H9 (cell line): ENCODE results near the gene TMEM200C. TPM values are rescaled to one million over a fixed set of nuclear protein-coding genes. Genes with fewer than 3 reads are reported as not detected.

ENCODE experiments used
- DNase-seq: peaks from one replicate; pipeline ENCODE4 v3.0.0-alpha.2; 2017
- H2AFZ ChIP-seq: one replicate; pipeline ENCODE4 v1.6.1; 2013; ENCODE audit warnings: mild to moderate bottlenecking, low read length, control low read depth, moderate library complexity
- H2AK5ac ChIP-seq: 2 replicates; pipeline ENCODE4 v1.6.1; 2013; ENCODE audit warnings: low read length, control low read depth, mixed read lengths; ENCODE audit not compliant: insufficient read length
- H2BK120ac ChIP-seq: one replicate; pipeline ENCODE4 v1.6.1; 2013; ENCODE audit warnings: low read depth, mild to moderate bottlenecking, low read length, control low read depth, inconsistent platforms; ENCODE audit not compliant: poor library complexity, severe bottlenecking
- H2BK12ac ChIP-seq: 2 replicates; pipeline ENCODE4 v1.6.1; 2013; ENCODE audit warnings: low read length, control low read depth, mixed read lengths, low read depth; ENCODE audit not compliant: insufficient read length
- H2BK15ac ChIP-seq: 2 replicates; pipeline ENCODE4 v1.6.1; 2013; ENCODE audit warnings: low read depth, low read length, control low read depth
- H2BK20ac ChIP-seq: one replicate; pipeline ENCODE4 v1.6.1; 2013; ENCODE audit warnings: low read depth, mild to moderate bottlenecking, low read length, control low read depth, inconsistent platforms; ENCODE audit not compliant: poor library complexity, severe bottlenecking
- H2BK5ac ChIP-seq: 2 replicates; pipeline ENCODE4 v1.6.1; 2013; ENCODE audit warnings: low read length, control low read depth, mixed read lengths; ENCODE audit not compliant: insufficient read length
- H3K14ac ChIP-seq: 2 replicates; pipeline ENCODE4 v1.6.1; 2013; ENCODE audit warnings: low read length, control low read depth; ENCODE audit not compliant: insufficient read depth
- H3K18ac ChIP-seq: 2 replicates; pipeline ENCODE4 v1.6.1; 2013; ENCODE audit warnings: low read depth, mild to moderate bottlenecking, mixed read lengths, low read length, control low read depth; ENCODE audit not compliant: insufficient read length
- H3K23ac ChIP-seq: 2 replicates; pipeline ENCODE4 v1.6.1; 2013; ENCODE audit warnings: low read length, control low read depth, mixed read lengths, low read depth; ENCODE audit not compliant: insufficient read length
- H3K23me2 ChIP-seq: 2 replicates; pipeline ENCODE4 v1.6.1; 2013; ENCODE audit warnings: low read depth, mild to moderate bottlenecking, mixed read lengths, low read length, control low read depth; ENCODE audit not compliant: insufficient read length, poor library complexity, severe bottlenecking
- H3K27ac ChIP-seq: 2 replicates; pipeline ENCODE4 v1.5.1; 2013; ENCODE audit warnings: low read length, control low read depth, mixed read lengths, low read depth; ENCODE audit not compliant: insufficient read length
- H3K27me3 ChIP-seq: 2 replicates; pipeline ENCODE4 v1.6.1; 2013; ENCODE audit warnings: low read length, control low read depth, inconsistent platforms; ENCODE audit not compliant: insufficient read depth
- H3K4ac ChIP-seq: 2 replicates; pipeline ENCODE4 v1.6.1; 2013; ENCODE audit warnings: low read depth, mild to moderate bottlenecking, control low read depth, inconsistent platforms, low read length, moderate library complexity
- H3K4me1 ChIP-seq: 2 replicates; pipeline ENCODE4 v1.6.1; 2013; ENCODE audit warnings: low read length, control low read depth, inconsistent platforms; ENCODE audit not compliant: insufficient read depth
- H3K4me2 ChIP-seq: 2 replicates; pipeline ENCODE4 v1.6.1; 2013; ENCODE audit warnings: low read length, control low read depth, mixed read lengths; ENCODE audit not compliant: insufficient read length, insufficient read depth
- H3K56ac ChIP-seq: 2 replicates; pipeline ENCODE4 v1.6.1; 2013; ENCODE audit warnings: low read depth, mild to moderate bottlenecking, mixed read lengths, low read length, control low read depth; ENCODE audit not compliant: insufficient read length
- H3K79me1 ChIP-seq: 2 replicates; pipeline ENCODE4 v1.6.1; 2013; ENCODE audit warnings: low read depth, mild to moderate bottlenecking, moderate library complexity, low read length, control low read depth, inconsistent platforms; ENCODE audit not compliant: insufficient read depth, poor library complexity, severe bottlenecking
- H3K79me2 ChIP-seq: 2 replicates; pipeline ENCODE4 v1.6.1; 2013; ENCODE audit warnings: low read length, control low read depth, inconsistent platforms; ENCODE audit not compliant: insufficient read depth
- H3K9ac ChIP-seq: 2 replicates; pipeline ENCODE4 v1.6.1; 2013; ENCODE audit warnings: low read length, control low read depth, mixed read lengths; ENCODE audit not compliant: insufficient read length; ENCODE audit errors: extremely low read depth
- H3K9me3 ChIP-seq: one replicate; pipeline ENCODE4 v1.6.1; 2013; ENCODE audit warnings: low read depth, low read length, inconsistent platforms; ENCODE audit not compliant: control insufficient read depth
- H3T11ph ChIP-seq: one replicate; pipeline ENCODE4 v1.6.1; 2013; ENCODE audit warnings: mild to moderate bottlenecking, low read length, control low read depth, inconsistent platforms
- H4K20me1 ChIP-seq: one replicate; pipeline ENCODE4 v1.6.1; 2013; ENCODE audit not compliant: control insufficient read depth, insufficient read length, insufficient read depth
- H4K5ac ChIP-seq: 2 replicates; pipeline ENCODE4 v1.6.1; 2013; ENCODE audit warnings: low read depth, mild to moderate bottlenecking, mixed read lengths, low read length, control low read depth; ENCODE audit not compliant: insufficient read length
- H4K8ac ChIP-seq: replicated peaks from 2 replicates; pipeline ENCODE4 v1.6.1; 2013; ENCODE audit warnings: low read length, control low read depth, mixed read lengths, low read depth; ENCODE audit not compliant: insufficient read length
- H4K91ac ChIP-seq: 2 replicates; pipeline ENCODE4 v1.6.1; 2013; ENCODE audit warnings: low read depth, mild to moderate bottlenecking, moderate library complexity, mixed read lengths, low read length, control low read depth; ENCODE audit not compliant: insufficient read length
- H3K27ac Mint-ChIP-seq, 3 experiments: 2 replicates in 2 of 3; 3 replicates in 1 of 3; pipeline ENCODE4 v1.8.0; 2020 to 2021; ENCODE audit warnings: mixed read lengths in 3 of 3, mild to moderate bottlenecking in 1 of 3, moderate library complexity in 1 of 3
- H3K27me3 Mint-ChIP-seq: 2 replicates; pipeline ENCODE4 v1.8.0; 2021; ENCODE audit warnings: low read depth, mild to moderate bottlenecking, moderate library complexity, mixed read lengths
- H3K36me3 Mint-ChIP-seq, 3 experiments: 2 replicates in 2 of 3; 3 replicates in 1 of 3; pipeline ENCODE4 v1.8.0; 2020 to 2021; ENCODE audit warnings: low read depth in 3 of 3, mixed read lengths in 3 of 3; ENCODE audit not compliant: insufficient read depth in 1 of 3
- H3K4me1 Mint-ChIP-seq, 2 experiments: 2 replicates each; pipeline ENCODE4 v1.8.0; 2020; ENCODE audit warnings: mixed read lengths in 2 of 2
- H3K4me3 Mint-ChIP-seq, 2 experiments: 2 replicates in 1 of 2; 3 replicates in 1 of 2; pipeline ENCODE4 v1.8.0; 2020 to 2021; ENCODE audit warnings: mild to moderate bottlenecking in 2 of 2, mixed read lengths in 2 of 2, moderate library complexity in 1 of 2
- H3K9me3 Mint-ChIP-seq, 2 experiments: 2 replicates in 1 of 2; 3 replicates in 1 of 2; pipeline ENCODE4 v1.8.0; 2020; ENCODE audit warnings: mild to moderate bottlenecking in 2 of 2, mixed read lengths in 2 of 2, moderate library complexity in 1 of 2
- WGBS: extraction: QIAGEN DNeasy Blood & Tissue Kit; methylation state at CpG from one replicate; pipeline ENCODE4 v1.1.7; 2013; ENCODE audit warnings: missing lambda C conversion rate, low lambda C conversion rate, mixed read lengths; ENCODE audit not compliant: insufficient read length; ENCODE audit errors: extremely low coverage; 5-methylcytosine and 5-hydroxymethylcytosine counted together
- total RNA-seq: library from RNA; stranded (reverse); gene quantifications from 2 replicates; pipeline ENCODE4 v1.2.1, GENCODE V29; 2021
- TF ChIP-seq, protein P1 (sequence below): fragments of 200-600 bp; sonication (generic); conservative IDR thresholded peaks from 3 replicates; pipeline ENCODE4 v1.8.0; 2021; ENCODE audit warnings: antibody characterized with exemption, mild to moderate bottlenecking

The TMEM200C gene
- total RNA-seq, 1 experiment from 2014 or later = 6.3 TPM

DNA sequence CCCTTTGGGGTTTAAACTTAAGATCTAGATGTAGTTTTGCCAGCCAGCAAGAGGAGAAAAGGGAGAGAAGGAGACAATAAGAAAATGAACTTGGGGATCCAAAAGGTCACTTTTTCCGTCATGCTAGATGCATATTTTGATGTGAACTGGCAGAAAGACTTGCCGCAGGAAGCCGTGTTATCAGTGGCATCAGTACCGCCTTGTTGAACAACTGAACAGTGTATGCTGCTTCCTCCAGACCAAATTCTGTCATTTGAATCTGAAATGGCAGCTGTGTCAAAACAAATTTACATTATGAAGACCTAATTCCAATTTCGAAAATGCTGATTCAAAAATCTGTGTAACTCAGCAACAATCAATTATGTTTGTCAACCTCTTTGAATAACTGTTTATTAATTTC lies 42.1 kb downstream of the TMEM200C start:
- DNase-seq = no peak
- H4K91ac ChIP-seq = no peak overlapping the region
- H4K5ac ChIP-seq = no peak overlapping the region
- H4K20me1 ChIP-seq = no peaks in the 10 kb centered on the region
- H2AFZ ChIP-seq = no peak overlapping the region
- H3K9ac ChIP-seq = no peak overlapping the region
- H3K4me1 ChIP-seq = no peaks in the 10 kb centered on the region
- H3K18ac ChIP-seq = no peak overlapping the region
- no peak overlapping the region for H4K8ac ChIP-seq
- no CpG with 5 or more reads among the region's 5 CpGs for WGBS
- Mint-ChIP-seq H3K4me3 (no peak overlapping the region), H3K36me3 (no peaks in the 10 kb centered on the region), H3K27me3 (no peaks in the 10 kb centered on the region), H3K4me1 (no peaks in the 10 kb centered on the region), H3K9me3 (no peaks in the 10 kb centered on the region), H3K27ac (no peak overlapping the region)
- no peaks in the 10 kb centered on the region for H3K27me3 ChIP-seq
- H3K23ac ChIP-seq = no peak overlapping the region
- H2BK15ac ChIP-seq = no peak overlapping the region
- no peak overlapping the region for H3K4me2 ChIP-seq
- no peak overlapping the region for H3K56ac ChIP-seq
- TF ChIP-seq, protein P1, sequence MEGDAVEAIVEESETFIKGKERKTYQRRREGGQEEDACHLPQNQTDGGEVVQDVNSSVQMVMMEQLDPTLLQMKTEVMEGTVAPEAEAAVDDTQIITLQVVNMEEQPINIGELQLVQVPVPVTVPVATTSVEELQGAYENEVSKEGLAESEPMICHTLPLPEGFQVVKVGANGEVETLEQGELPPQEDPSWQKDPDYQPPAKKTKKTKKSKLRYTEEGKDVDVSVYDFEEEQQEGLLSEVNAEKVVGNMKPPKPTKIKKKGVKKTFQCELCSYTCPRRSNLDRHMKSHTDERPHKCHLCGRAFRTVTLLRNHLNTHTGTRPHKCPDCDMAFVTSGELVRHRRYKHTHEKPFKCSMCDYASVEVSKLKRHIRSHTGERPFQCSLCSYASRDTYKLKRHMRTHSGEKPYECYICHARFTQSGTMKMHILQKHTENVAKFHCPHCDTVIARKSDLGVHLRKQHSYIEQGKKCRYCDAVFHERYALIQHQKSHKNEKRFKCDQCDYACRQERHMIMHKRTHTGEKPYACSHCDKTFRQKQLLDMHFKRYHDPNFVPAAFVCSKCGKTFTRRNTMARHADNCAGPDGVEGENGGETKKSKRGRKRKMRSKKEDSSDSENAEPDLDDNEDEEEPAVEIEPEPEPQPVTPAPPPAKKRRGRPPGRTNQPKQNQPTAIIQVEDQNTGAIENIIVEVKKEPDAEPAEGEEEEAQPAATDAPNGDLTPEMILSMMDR = no peak
- no peak overlapping the region for H3K27ac ChIP-seq
- H3K14ac ChIP-seq = no peak overlapping the region
- H2BK20ac ChIP-seq = no peak overlapping the region
- H2BK120ac ChIP-seq = no peak overlapping the region
- no peaks in the 10 kb centered on the region for H3K9me3 ChIP-seq
- H2BK5ac ChIP-seq = no peak overlapping the region
- H3K79me2 ChIP-seq = no peaks in the 10 kb centered on the region
- no peaks in the 10 kb centered on the region for H3K23me2 ChIP-seq
- no peak overlapping the region for H3K4ac ChIP-seq
- no peak overlapping the region for H2AK5ac ChIP-seq
- H3K79me1 ChIP-seq = no peaks in the 10 kb centered on the region
- H3T11ph ChIP-seq = no peak overlapping the region
- no peak overlapping the region for H2BK12ac ChIP-seq
